ENCODE data around the gene GPR132.

- no peak for TF ChIP-seq CTCF (IDR thresholded peaks at IDR 0.05)
- TF ChIP-seq POLR2AphosphoS5 (IDR thresholded peaks at IDR 0.05; ENCODE audit: low read depth, low read length), result no peak
- TF ChIP-seq TCF7L2 (IDR thresholded peaks at IDR 0.05; ENCODE audit: low read depth, low read length), result no peak
- no peak for TF ChIP-seq SIN3A (IDR thresholded peaks at IDR 0.05; ENCODE audit: borderline replicate concordance, insufficient read depth, low read depth, low read length)
These were observed 32.5 kb upstream of the GPR132 start for GRCh38 chr14:105097794-105098127.
